GM12873 (cell line): ENCODE results near the gene MTHFSD.

Experiments
- CTCF ChIP-seq: IDR thresholded peaks from 2 replicates; pipeline ENCODE4 v1.5.1; 2012; ENCODE audit warnings: low read depth, mild to moderate bottlenecking, moderate library complexity, low read length, control low read depth; ENCODE audit not compliant: insufficient read depth; ENCODE audit errors: missing control alignments

MTHFSD gene

GRCh38 chr16:86509759-86510464, 45.1 kb downstream of the MTHFSD start:
- TF ChIP-seq CTCF, result no peak

GRCh38 chr16:86508947-86509758, 45.9 kb downstream of the MTHFSD start:
- TF ChIP-seq CTCF, result no peak

GRCh38 chr16:86508028-86508946, 46.7 kb downstream of the MTHFSD start:
- TF ChIP-seq CTCF, result no peak

GRCh38 chr16:86507173-86508027, 47.6 kb downstream of the MTHFSD start:
- no peak for TF ChIP-seq CTCF

- TF ChIP-seq CTCF, result no peak
Observed at GRCh38 chr16:86505899-86506864, 48.9 kb downstream of the MTHFSD start.
